ENCODE results near the gene COQ4.

The COQ4 gene

GRCh38 chr9:128382261-128382660 lies 59.6 kb downstream of the COQ4 start:
- no peak for DNase-seq

DNA sequence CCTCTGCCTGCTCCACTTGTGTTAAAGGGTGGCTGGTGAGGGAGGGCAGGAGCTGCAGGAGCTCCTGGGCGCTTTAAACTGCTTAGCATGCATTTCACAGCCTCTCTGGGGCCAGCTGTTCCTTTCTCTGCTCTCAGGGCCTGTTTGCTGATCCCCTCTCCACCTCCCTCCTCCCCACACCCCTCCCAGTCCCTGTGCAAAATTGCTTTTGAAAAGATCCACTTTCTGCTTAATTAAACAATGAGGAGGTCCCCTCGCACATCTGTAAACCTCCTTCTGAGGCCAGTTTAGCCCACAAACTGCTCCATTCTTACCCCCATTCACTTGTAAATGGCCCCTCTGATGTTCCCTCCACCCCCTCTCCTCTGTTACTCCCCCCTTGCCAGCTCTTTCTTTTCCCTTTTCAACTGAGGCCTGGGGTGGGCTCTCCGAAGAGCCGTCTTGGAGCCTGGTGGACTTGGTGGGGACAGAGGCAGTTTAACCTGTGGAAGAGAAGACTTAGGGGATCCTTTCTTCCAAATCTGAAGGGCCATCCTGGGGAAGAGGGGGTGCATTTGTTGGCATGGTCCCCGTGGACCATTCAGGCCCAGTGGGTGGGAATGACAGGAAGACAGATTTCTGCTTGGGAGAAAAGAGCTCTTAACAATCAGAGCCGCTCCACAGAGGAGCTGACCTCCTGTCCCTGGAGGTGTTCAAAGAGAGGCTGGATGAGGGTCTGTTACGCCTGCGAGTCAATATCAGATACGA lies 60.5 kb downstream of the COQ4 start:
- no peak for DNase-seq

Measured in fibroblast of skin of right biceps (primary cell).